ENCODE measurements around the gene CENPN. TPM values are rescaled to one million over a fixed set of nuclear protein-coding genes. Genes with fewer than 3 reads are reported as not detected.

CENPN gene
- total and polyA plus RNA-seq, 2 donors = 6.3 to 39.0 TPM

GRCh38 chr16:81035975-81036750 lies 29.1 kb downstream of the CENPN start:
- Histone ChIP-seq H3K9me3 (ENCODE audit: control insufficient read depth in 2 of 2, insufficient read depth in 1 of 2, low read length in 1 of 2) (no peaks in the 10 kb centered on the region), H3K4me1 (ENCODE audit: control insufficient read depth in 2 of 2, insufficient read depth in 2 of 2, low read length in 2 of 2) (peaks cover 11 to 12% of the 10 kb centered on the region in 2 donors), H3K27ac (ENCODE audit: low read depth in 1 of 2, low read length in 1 of 2) (peak overlapping the region in 1 of 2 donors; percentile 62), H3K36me3 (ENCODE audit: control insufficient read depth in 2 of 2, insufficient read depth in 2 of 2, low read length in 1 of 2) (peaks cover 4 to 9% of the 10 kb centered on the region in 2 donors), H3K27me3 (ENCODE audit: control insufficient read depth in 2 of 2, insufficient read depth in 1 of 2, low read length in 1 of 2) (no peaks in the 10 kb centered on the region), H3K4me3 (ENCODE audit: low read length in 2 of 2) (peak overlapping the region; percentile 56 to 88)
- DNase-seq (ENCODE audit: low read depth in 6 of 9, low spot score in 9 of 9) = peak in 5 of 9 donors; percentile 10 to 47 (median 26)
- under 1% methylated on average over 80 of the region's 80 CpGs for WGBS

- H3K36me3 ChIP-seq (ENCODE audit: control insufficient read depth in 2 of 2, insufficient read depth in 2 of 2, low read length in 1 of 2) = peaks cover 11 to 16% of the 10 kb centered on the region in 2 donors
- peak in 1 of 9 donors; percentile 6 for DNase-seq (ENCODE audit: low read depth in 6 of 9, low spot score in 9 of 9)
- no peak overlapping the region for H3K27ac ChIP-seq (ENCODE audit: low read depth in 1 of 2, low read length in 1 of 2)
- H3K4me3 ChIP-seq (ENCODE audit: low read length in 2 of 2) = peak overlapping the region; percentile 56 to 88
- H3K4me1 ChIP-seq (ENCODE audit: control insufficient read depth in 2 of 2, insufficient read depth in 2 of 2, low read length in 2 of 2) = peaks cover 11 to 12% of the 10 kb centered on the region in 2 donors
- no peaks in the 10 kb centered on the region for H3K9me3 ChIP-seq (ENCODE audit: control insufficient read depth in 2 of 2, insufficient read depth in 1 of 2, low read length in 1 of 2)
- no peaks in the 10 kb centered on the region for H3K27me3 ChIP-seq (ENCODE audit: control insufficient read depth in 2 of 2, insufficient read depth in 1 of 2, low read length in 1 of 2)
- 47% methylated on average over 10 of the region's 10 CpGs for WGBS
These were observed 29.8 kb downstream of the CENPN start for GRCh38 chr16:81036751-81037350.

- no peaks in the 10 kb centered on the region for H3K9me3 ChIP-seq (ENCODE audit: control insufficient read depth in 2 of 2, insufficient read depth in 1 of 2, low read length in 1 of 2)
- 96% methylated on average over 2 of the region's 2 CpGs for WGBS
- H3K4me3 ChIP-seq (ENCODE audit: low read length in 2 of 2) = no peak overlapping the region
- no peak for DNase-seq (ENCODE audit: low read depth in 6 of 9, low spot score in 9 of 9)
- peaks cover 11 to 12% of the 10 kb centered on the region in 2 donors for H3K4me1 ChIP-seq (ENCODE audit: control insufficient read depth in 2 of 2, insufficient read depth in 2 of 2, low read length in 2 of 2)
- no peak overlapping the region for H3K27ac ChIP-seq (ENCODE audit: low read depth in 1 of 2, low read length in 1 of 2)
- peaks cover 33 to 41% of the 10 kb centered on the region in 2 donors for H3K36me3 ChIP-seq (ENCODE audit: control insufficient read depth in 2 of 2, insufficient read depth in 2 of 2, low read length in 1 of 2)
- no peaks in the 10 kb centered on the region for H3K27me3 ChIP-seq (ENCODE audit: control insufficient read depth in 2 of 2, insufficient read depth in 1 of 2, low read length in 1 of 2)
These were observed 33.1 kb downstream of the CENPN start for GRCh38 chr16:81040131-81040530.

GRCh38 chr16:81040842-81041241 lies 33.8 kb downstream of the CENPN start:
- Histone ChIP-seq H3K4me1 (ENCODE audit: control insufficient read depth in 2 of 2, insufficient read depth in 2 of 2, low read length in 2 of 2) (peaks cover 9 to 12% of the 10 kb centered on the region in 2 donors), H3K9me3 (ENCODE audit: control insufficient read depth in 2 of 2, insufficient read depth in 1 of 2, low read length in 1 of 2) (no peaks in the 10 kb centered on the region), H3K27ac (ENCODE audit: low read depth in 1 of 2, low read length in 1 of 2) (no peak overlapping the region), H3K27me3 (ENCODE audit: control insufficient read depth in 2 of 2, insufficient read depth in 1 of 2, low read length in 1 of 2) (no peaks in the 10 kb centered on the region), H3K4me3 (ENCODE audit: low read length in 2 of 2) (no peak overlapping the region), H3K36me3 (ENCODE audit: control insufficient read depth in 2 of 2, insufficient read depth in 2 of 2, low read length in 1 of 2) (peaks cover 34 to 48% of the 10 kb centered on the region in 2 donors)
- 96% methylated on average over 5 of the region's 5 CpGs for WGBS
- DNase-seq (ENCODE audit: low read depth in 6 of 9, low spot score in 9 of 9) = no peak

GRCh38 chr16:81041696-81042095 lies 34.7 kb downstream of the CENPN start:
- H3K4me3 ChIP-seq (ENCODE audit: low read length in 2 of 2) = no peak overlapping the region
- H3K27ac ChIP-seq (ENCODE audit: low read depth in 1 of 2, low read length in 1 of 2) = no peak overlapping the region
- no peaks in the 10 kb centered on the region for H3K9me3 ChIP-seq (ENCODE audit: control insufficient read depth in 2 of 2, insufficient read depth in 1 of 2, low read length in 1 of 2)
- H3K27me3 ChIP-seq (ENCODE audit: control insufficient read depth in 2 of 2, insufficient read depth in 1 of 2, low read length in 1 of 2) = no peaks in the 10 kb centered on the region
- peaks cover 6 to 7% of the 10 kb centered on the region in 2 donors for H3K4me1 ChIP-seq (ENCODE audit: control insufficient read depth in 2 of 2, insufficient read depth in 2 of 2, low read length in 2 of 2)
- no peak for DNase-seq (ENCODE audit: low read depth in 6 of 9, low spot score in 9 of 9)
- H3K36me3 ChIP-seq (ENCODE audit: control insufficient read depth in 2 of 2, insufficient read depth in 2 of 2, low read length in 1 of 2) = peaks cover 36 to 49% of the 10 kb centered on the region in 2 donors
- WGBS = 98% methylated on average over 4 of the region's 4 CpGs

GRCh38 chr16:81042821-81043220 lies 35.8 kb downstream of the CENPN start:
- H3K27ac ChIP-seq (ENCODE audit: low read depth in 1 of 2, low read length in 1 of 2) = no peak overlapping the region
- no peak overlapping the region for H3K4me3 ChIP-seq (ENCODE audit: low read length in 2 of 2)
- WGBS = over 99% methylated on average over 2 of the region's 2 CpGs
- no peak for DNase-seq (ENCODE audit: low read depth in 6 of 9, low spot score in 9 of 9)
- H3K9me3 ChIP-seq (ENCODE audit: control insufficient read depth in 2 of 2, insufficient read depth in 1 of 2, low read length in 1 of 2) = peaks cover 0 to 1% of the 10 kb centered on the region in 2 donors
- peaks cover 36 to 49% of the 10 kb centered on the region in 2 donors for H3K36me3 ChIP-seq (ENCODE audit: control insufficient read depth in 2 of 2, insufficient read depth in 2 of 2, low read length in 1 of 2)
- H3K27me3 ChIP-seq (ENCODE audit: control insufficient read depth in 2 of 2, insufficient read depth in 1 of 2, low read length in 1 of 2) = no peaks in the 10 kb centered on the region
- H3K4me1 ChIP-seq (ENCODE audit: control insufficient read depth in 2 of 2, insufficient read depth in 2 of 2, low read length in 2 of 2) = peaks cover 0 to 3% of the 10 kb centered on the region in 2 donors

- no peak overlapping the region for H3K27ac ChIP-seq (ENCODE audit: low read depth in 1 of 2, low read length in 1 of 2)
- no peaks in the 10 kb centered on the region for H3K27me3 ChIP-seq (ENCODE audit: control insufficient read depth in 2 of 2, insufficient read depth in 1 of 2, low read length in 1 of 2)
- no peaks in the 10 kb centered on the region for H3K36me3 ChIP-seq (ENCODE audit: control insufficient read depth in 2 of 2, insufficient read depth in 2 of 2, low read length in 1 of 2)
- 93% methylated on average over 11 of the region's 11 CpGs for WGBS
- DNase-seq (ENCODE audit: low read depth in 6 of 9, low spot score in 9 of 9) = no peak
- H3K4me1 ChIP-seq (ENCODE audit: control insufficient read depth in 2 of 2, insufficient read depth in 2 of 2, low read length in 2 of 2) = no peaks in the 10 kb centered on the region
- no peak overlapping the region for H3K4me3 ChIP-seq (ENCODE audit: low read length in 2 of 2)
- H3K9me3 ChIP-seq (ENCODE audit: control insufficient read depth in 2 of 2, insufficient read depth in 1 of 2, low read length in 1 of 2) = peaks cover 0 to 4% of the 10 kb centered on the region in 2 donors
These were observed 46.7 kb downstream of the CENPN start for GRCh38 chr16:81053761-81054160.

- Histone ChIP-seq H3K4me3 (ENCODE audit: low read length in 2 of 2) (no peak overlapping the region), H3K27ac (ENCODE audit: low read depth in 1 of 2, low read length in 1 of 2) (no peak overlapping the region), H3K36me3 (ENCODE audit: control insufficient read depth in 2 of 2, insufficient read depth in 2 of 2, low read length in 1 of 2) (no peaks in the 10 kb centered on the region), H3K27me3 (ENCODE audit: control insufficient read depth in 2 of 2, insufficient read depth in 1 of 2, low read length in 1 of 2) (no peaks in the 10 kb centered on the region), H3K4me1 (ENCODE audit: control insufficient read depth in 2 of 2, insufficient read depth in 2 of 2, low read length in 2 of 2) (no peaks in the 10 kb centered on the region), H3K9me3 (ENCODE audit: control insufficient read depth in 2 of 2, insufficient read depth in 1 of 2, low read length in 1 of 2) (no peaks in the 10 kb centered on the region)
- no peak for DNase-seq (ENCODE audit: low read depth in 6 of 9, low spot score in 9 of 9)
- WGBS = 93% methylated on average over 14 of the region's 14 CpGs
These were observed 53.7 kb downstream of the CENPN start for GRCh38 chr16:81060576-81061306.

GRCh38 chr16:81061307-81061640 lies 54.3 kb downstream of the CENPN start:
- no peaks in the 10 kb centered on the region for H3K4me1 ChIP-seq (ENCODE audit: control insufficient read depth in 2 of 2, insufficient read depth in 2 of 2, low read length in 2 of 2)
- H3K9me3 ChIP-seq (ENCODE audit: control insufficient read depth in 2 of 2, insufficient read depth in 1 of 2, low read length in 1 of 2) = no peaks in the 10 kb centered on the region
- no peak overlapping the region for H3K27ac ChIP-seq (ENCODE audit: low read depth in 1 of 2, low read length in 1 of 2)
- no peaks in the 10 kb centered on the region for H3K27me3 ChIP-seq (ENCODE audit: control insufficient read depth in 2 of 2, insufficient read depth in 1 of 2, low read length in 1 of 2)
- 97% methylated on average over 10 of the region's 10 CpGs for WGBS
- H3K4me3 ChIP-seq (ENCODE audit: low read length in 2 of 2) = no peak overlapping the region
- no peak for DNase-seq (ENCODE audit: low read depth in 6 of 9, low spot score in 9 of 9)
- H3K36me3 ChIP-seq (ENCODE audit: control insufficient read depth in 2 of 2, insufficient read depth in 2 of 2, low read length in 1 of 2) = no peaks in the 10 kb centered on the region
